OCI-LY7 (cell line): ENCODE data around the gene FLNB. TPM values are rescaled to one million over a fixed set of nuclear protein-coding genes. Genes with fewer than 3 reads are reported as not detected.

Source experiments
- BruUV-seq: library from RNA; stranded (reverse); fragments of 400-500 nt; replicated peaks from 2 replicates; lab custom pipeline; 2021; lab: Mats Ljungman, UMichigan
- CTCF ChIA-PET: fragments of 300-600 bp; sonication (Branson Sonifier 250); formaldehyde crosslinking; loops from one replicate; lab custom pipeline; 2022; ENCODE audit warnings: antibody characterized with exemption; ENCODE audit not compliant: unreplicated experiment; lab: Charles Lee
- POLR2A ChIA-PET: fragments of 300-600 bp; sonication (Branson Sonifier 250); formaldehyde crosslinking; loops from one replicate; lab custom pipeline; 2022; ENCODE audit warnings: antibody characterized with exemption; lab: Charles Lee
- DNase-seq: peaks from one replicate; pipeline ENCODE4 v3.0.0-alpha.2; 2015; ENCODE audit warnings: low spot score
- H2AFZ ChIP-seq: fragments of 200-600 bp; sonication (generic), shearing (Covaris generic); 2 replicates; pipeline ENCODE4 v1.6.1; 2014; ENCODE audit warnings: mild to moderate bottlenecking, antibody characterized with exemption, low read length, moderate library complexity
- H3K27ac ChIP-seq: fragments of 200-600 bp; sonication (generic); 2 replicates; pipeline ENCODE4 v1.5.1; 2014; ENCODE audit warnings: mixed run types, low read depth, mild to moderate bottlenecking, moderate library complexity, low read length, inconsistent platforms; ENCODE audit not compliant: poor library complexity, severe bottlenecking
- H3K36me3 ChIP-seq: fragments of 200-600 bp; sonication (generic); 2 replicates; pipeline ENCODE4 v1.6.1; 2014; ENCODE audit warnings: mild to moderate bottlenecking, antibody characterized with exemption, low read length, moderate library complexity, mixed read lengths; ENCODE audit not compliant: insufficient read depth
- H3K4me1 ChIP-seq: fragments of 200-600 bp; sonication (generic); 2 replicates; pipeline ENCODE4 v1.5.1; 2014; ENCODE audit warnings: mild to moderate bottlenecking, low read length; ENCODE audit not compliant: insufficient read depth, poor library complexity, severe bottlenecking
- H3K4me2 ChIP-seq: fragments of 200-600 bp; sonication (generic); 2 replicates; pipeline ENCODE4 v1.6.1; 2014; ENCODE audit warnings: mild to moderate bottlenecking, low read length
- H3K4me3 ChIP-seq: fragments of 200-600 bp; sonication (generic); 2 replicates; pipeline ENCODE4 v1.5.1; 2014; ENCODE audit warnings: mild to moderate bottlenecking, low read depth, low read length; ENCODE audit not compliant: poor library complexity, severe bottlenecking
- H3K79me2 ChIP-seq: fragments of 200-600 bp; sonication (generic); 2 replicates; pipeline ENCODE4 v1.6.1; 2016; ENCODE audit warnings: low read depth, mild to moderate bottlenecking, low read length, moderate library complexity, mixed read lengths; ENCODE audit not compliant: insufficient read depth
- H3K9me2 ChIP-seq: fragments of 200-600 bp; sonication (generic); 2 replicates; pipeline ENCODE4 v1.6.1; 2016; ENCODE audit warnings: mild to moderate bottlenecking, low read length, mixed read lengths; ENCODE audit not compliant: insufficient read depth
- H3K9me3 ChIP-seq: fragments of 200-600 bp; sonication (generic); 2 replicates; pipeline ENCODE4 v1.6.1; 2014; ENCODE audit warnings: mild to moderate bottlenecking, mixed run types, low read length, mixed read lengths
- H4K20me1 ChIP-seq: fragments of 200-600 bp; sonication (generic); 2 replicates; pipeline ENCODE4 v1.6.1; 2014; ENCODE audit warnings: mild to moderate bottlenecking, antibody characterized with exemption, low read length, moderate library complexity, mixed read lengths; ENCODE audit not compliant: insufficient read depth
- CTCF ChIP-seq: fragments of 200-600 bp; sonication (generic); conservative IDR thresholded peaks from 2 replicates; pipeline ENCODE4 v1.5.1; 2014; ENCODE audit warnings: mild to moderate bottlenecking, antibody characterized with exemption, low read length, moderate library complexity, mixed read lengths
- EZH2phosphoT487 ChIP-seq: fragments of 200-600 bp; sonication (generic); IDR thresholded peaks from 2 replicates; pipeline ENCODE4 v1.6.1; 2018; ENCODE audit warnings: low read depth, borderline replicate concordance, mild to moderate bottlenecking, mixed run types, antibody characterized with exemption, low read length, moderate library complexity, mixed read lengths
- intact Hi-C: fragments of 100-400 bp; cut with micrococcal nuclease; formaldehyde crosslinking; loops from one replicate; pipeline ENCODE4 v1.10.0; 2022; ENCODE audit not compliant: unreplicated experiment
- total RNA-seq, 2 experiments: library from RNA; depleted of rRNA in 1 of 2; stranded (reverse); fragments of >200 nt in 1 of 2; shearing (Covaris generic) in 1 of 2; gene quantifications; 2 replicates each; pipeline ENCODE4 v1.2.3, GENCODE V29; 2014 to 2022

FLNB gene
- total RNA-seq, 2 experiments from 2014 or later = 29.9 to 39.1 TPM

GRCh38 chr3:58009749-58010535 lies 1.7 kb downstream of the FLNB start:
- intact Hi-C loops = loop anchor here (2.0 kb wide), 1 partner anchor 167 kb away; no protein-coding TSS in a partner anchor
- H3K4me2 ChIP-seq = peak overlapping the region; percentile 97
- DNase-seq = peak; percentile 27
- ChIA-PET CTCF (no interaction called here), POLR2A (no interaction called here)
- no peaks in the 10 kb centered on the region for H3K36me3 ChIP-seq
- peaks cover 12% of the 10 kb centered on the region; the same call in 1 of the 2 replicates for H3K79me2 ChIP-seq
- TSS peak; percentile 36 for BruUV-seq
- H3K27ac ChIP-seq = no peak overlapping the region
- H3K9me3 ChIP-seq = no peaks in the 10 kb centered on the region
- H2AFZ ChIP-seq = peak overlapping the region; percentile 88; the same call in 1 of the 2 replicates
- H3K4me1 ChIP-seq = peaks cover 19% of the 10 kb centered on the region
- H3K9me2 ChIP-seq = no peaks in the 10 kb centered on the region
- TF ChIP-seq CTCF (no peak), EZH2phosphoT487 (no peak)
- peak overlapping the region; percentile 82 for H3K4me3 ChIP-seq
- H4K20me1 ChIP-seq = 0 out of 2 replicates have a peak, but pooled peaks cover 3% of the 10 kb centered on the region

- intact Hi-C loops = no loop called here
- H3K4me3 ChIP-seq = peak overlapping the region; percentile 82
- no peak overlapping the region for H2AFZ ChIP-seq
- no TSS peak for BruUV-seq
- H3K4me1 ChIP-seq = peaks cover 19% of the 10 kb centered on the region
- peaks cover 12% of the 10 kb centered on the region; the same call in 1 of the 2 replicates for H3K79me2 ChIP-seq
- no peak for TF ChIP-seq EZH2phosphoT487
- TF ChIP-seq CTCF = no peak
- ChIA-PET CTCF (no interaction called here), POLR2A (no interaction called here)
- no peak overlapping the region for H3K27ac ChIP-seq
- 0 out of 2 replicates have a peak, but pooled peaks cover 3% of the 10 kb centered on the region for H4K20me1 ChIP-seq
- no peaks in the 10 kb centered on the region for H3K9me2 ChIP-seq
- no peak for DNase-seq
- no peaks in the 10 kb centered on the region for H3K9me3 ChIP-seq
- H3K36me3 ChIP-seq = no peaks in the 10 kb centered on the region
- peak overlapping the region; percentile 97 for H3K4me2 ChIP-seq
These were observed 2.3 kb downstream of the FLNB start for GRCh38 chr3:58010562-58010961.

GRCh38 chr3:58011580-58011979 lies 3.4 kb downstream of the FLNB start:
- H3K4me2 ChIP-seq = no peak overlapping the region
- CTCF ChIA-PET = no interaction called here
- no peak overlapping the region for H2AFZ ChIP-seq
- no peaks in the 10 kb centered on the region for H3K36me3 ChIP-seq
- peaks cover 19% of the 10 kb centered on the region for H3K4me1 ChIP-seq
- TF ChIP-seq CTCF (no peak), EZH2phosphoT487 (no peak)
- peaks cover 12% of the 10 kb centered on the region; the same call in 1 of the 2 replicates for H3K79me2 ChIP-seq
- H3K9me3 ChIP-seq = no peaks in the 10 kb centered on the region
- BruUV-seq = no TSS peak
- H4K20me1 ChIP-seq = 0 out of 2 replicates have a peak, but pooled peaks cover 3% of the 10 kb centered on the region
- POLR2A ChIA-PET = interaction anchor here (0.7 kb wide), 1 partner anchor 11 kb away, joined by 6 read pairs; no protein-coding TSS in a partner anchor
- no peaks in the 10 kb centered on the region for H3K9me2 ChIP-seq
- H3K4me3 ChIP-seq = no peak overlapping the region
- H3K27ac ChIP-seq = no peak overlapping the region
- DNase-seq = no peak
- intact Hi-C loops = no loop called here
